ENCODE measurements around the gene MYDGF. TPM values are rescaled to one million over a fixed set of nuclear protein-coding genes. Genes with fewer than 3 reads are reported as not detected.

The MYDGF gene
- total and polyA plus RNA-seq, 9 of the 15 experiments (the other 6 are each of a cell fraction or from before 2014, with no cell fraction given) = 4.2 to 141 (median 82.1) TPM

DNA sequence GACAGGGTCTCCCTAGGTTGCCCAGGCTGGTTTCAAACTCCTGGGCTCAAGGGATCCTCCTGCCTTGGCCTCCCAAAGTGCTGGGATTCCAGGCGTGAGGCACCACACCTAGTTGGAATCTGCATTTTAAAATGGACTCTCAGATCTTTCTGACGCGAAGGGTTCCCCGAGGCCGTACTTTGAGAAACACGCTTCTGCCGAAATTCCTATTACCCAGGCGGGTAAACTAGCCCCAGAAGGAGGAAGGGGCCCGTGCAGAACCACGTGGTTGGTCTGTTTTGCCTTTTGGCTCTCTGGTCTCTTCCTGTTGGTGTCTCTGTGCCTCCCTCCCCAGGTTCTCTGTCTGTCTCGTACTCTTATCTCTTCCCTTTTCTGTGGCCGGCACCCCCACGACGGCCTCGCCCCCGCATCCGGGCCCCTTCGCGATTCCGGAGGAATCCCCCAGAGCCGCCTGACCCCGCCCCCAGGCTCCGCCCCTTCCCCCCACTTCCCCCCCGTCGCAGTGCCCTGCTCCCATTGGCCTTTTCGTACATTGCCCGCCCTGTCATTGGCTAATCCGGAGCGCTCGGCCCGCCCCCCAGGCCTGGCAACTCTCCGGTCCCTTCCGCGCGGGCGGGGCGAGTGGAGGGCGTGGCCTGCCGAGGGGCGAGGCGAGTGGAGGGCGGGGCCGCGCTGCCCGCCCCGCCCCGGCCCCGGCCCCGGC is 31.2 kb downstream of the MYDGF start, which contains the start of gene TNFAIP8L1 (continued):
- TF ChIP-seq, protein P1, sequence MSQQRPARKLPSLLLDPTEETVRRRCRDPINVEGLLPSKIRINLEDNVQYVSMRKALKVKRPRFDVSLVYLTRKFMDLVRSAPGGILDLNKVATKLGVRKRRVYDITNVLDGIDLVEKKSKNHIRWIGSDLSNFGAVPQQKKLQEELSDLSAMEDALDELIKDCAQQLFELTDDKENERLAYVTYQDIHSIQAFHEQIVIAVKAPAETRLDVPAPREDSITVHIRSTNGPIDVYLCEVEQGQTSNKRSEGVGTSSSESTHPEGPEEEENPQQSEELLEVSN (IDR thresholded peaks at IDR 0.05; ENCODE audit: borderline replicate concordance in 1 of 2, extremely low read depth in 1 of 2, insufficient read depth in 1 of 2, insufficient read length in 1 of 2, low read depth in 1 of 2, low read length in 1 of 2, poor library complexity in 1 of 2, severe bottlenecking in 1 of 2) = peak in 1 of 2 experiments; percentile 74
- no peak for TF ChIP-seq ZNF24 (IDR thresholded peaks at IDR 0.05)
- no peak for TF ChIP-seq PPARD (CRISPR knock-in tag; IDR thresholded peaks at IDR 0.05)
- TF ChIP-seq RB1 (IDR thresholded peaks at IDR 0.05; ENCODE audit: low read depth) = peak; percentile 19; the same call in 1 of the 2 replicates
- TF ChIP-seq, protein P2, sequence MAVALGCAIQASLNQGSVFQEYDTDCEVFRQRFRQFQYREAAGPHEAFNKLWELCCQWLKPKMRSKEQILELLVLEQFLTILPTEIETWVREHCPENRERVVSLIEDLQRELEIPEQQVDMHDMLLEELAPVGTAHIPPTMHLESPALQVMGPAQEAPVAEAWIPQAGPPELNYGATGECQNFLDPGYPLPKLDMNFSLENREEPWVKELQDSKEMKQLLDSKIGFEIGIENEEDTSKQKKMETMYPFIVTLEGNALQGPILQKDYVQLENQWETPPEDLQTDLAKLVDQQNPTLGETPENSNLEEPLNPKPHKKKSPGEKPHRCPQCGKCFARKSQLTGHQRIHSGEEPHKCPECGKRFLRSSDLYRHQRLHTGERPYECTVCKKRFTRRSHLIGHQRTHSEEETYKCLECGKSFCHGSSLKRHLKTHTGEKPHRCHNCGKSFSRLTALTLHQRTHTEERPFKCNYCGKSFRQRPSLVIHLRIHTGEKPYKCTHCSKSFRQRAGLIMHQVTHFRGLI (CRISPR knock-in tag; IDR thresholded peaks at IDR 0.05) = no peak
- TF ChIP-seq, protein P3, sequence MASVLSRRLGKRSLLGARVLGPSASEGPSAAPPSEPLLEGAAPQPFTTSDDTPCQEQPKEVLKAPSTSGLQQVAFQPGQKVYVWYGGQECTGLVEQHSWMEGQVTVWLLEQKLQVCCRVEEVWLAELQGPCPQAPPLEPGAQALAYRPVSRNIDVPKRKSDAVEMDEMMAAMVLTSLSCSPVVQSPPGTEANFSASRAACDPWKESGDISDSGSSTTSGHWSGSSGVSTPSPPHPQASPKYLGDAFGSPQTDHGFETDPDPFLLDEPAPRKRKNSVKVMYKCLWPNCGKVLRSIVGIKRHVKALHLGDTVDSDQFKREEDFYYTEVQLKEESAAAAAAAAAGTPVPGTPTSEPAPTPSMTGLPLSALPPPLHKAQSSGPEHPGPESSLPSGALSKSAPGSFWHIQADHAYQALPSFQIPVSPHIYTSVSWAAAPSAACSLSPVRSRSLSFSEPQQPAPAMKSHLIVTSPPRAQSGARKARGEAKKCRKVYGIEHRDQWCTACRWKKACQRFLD (CRISPR knock-in tag; IDR thresholded peaks at IDR 0.05) = no peak
- TF ChIP-seq, protein P4, sequence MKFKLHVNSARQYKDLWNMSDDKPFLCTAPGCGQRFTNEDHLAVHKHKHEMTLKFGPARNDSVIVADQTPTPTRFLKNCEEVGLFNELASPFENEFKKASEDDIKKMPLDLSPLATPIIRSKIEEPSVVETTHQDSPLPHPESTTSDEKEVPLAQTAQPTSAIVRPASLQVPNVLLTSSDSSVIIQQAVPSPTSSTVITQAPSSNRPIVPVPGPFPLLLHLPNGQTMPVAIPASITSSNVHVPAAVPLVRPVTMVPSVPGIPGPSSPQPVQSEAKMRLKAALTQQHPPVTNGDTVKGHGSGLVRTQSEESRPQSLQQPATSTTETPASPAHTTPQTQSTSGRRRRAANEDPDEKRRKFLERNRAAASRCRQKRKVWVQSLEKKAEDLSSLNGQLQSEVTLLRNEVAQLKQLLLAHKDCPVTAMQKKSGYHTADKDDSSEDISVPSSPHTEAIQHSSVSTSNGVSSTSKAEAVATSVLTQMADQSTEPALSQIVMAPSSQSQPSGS (CRISPR knock-in tag; IDR thresholded peaks at IDR 0.05) = no peak
- no peak for TF ChIP-seq ZNF232 (CRISPR knock-in tag; IDR thresholded peaks at IDR 0.05)
- TF ChIP-seq ZSCAN29 (IDR thresholded peaks at IDR 0.05) = no peak
- no peak for TF ChIP-seq CC2D1A (IDR thresholded peaks at IDR 0.05)
- TF ChIP-seq, protein P5, sequence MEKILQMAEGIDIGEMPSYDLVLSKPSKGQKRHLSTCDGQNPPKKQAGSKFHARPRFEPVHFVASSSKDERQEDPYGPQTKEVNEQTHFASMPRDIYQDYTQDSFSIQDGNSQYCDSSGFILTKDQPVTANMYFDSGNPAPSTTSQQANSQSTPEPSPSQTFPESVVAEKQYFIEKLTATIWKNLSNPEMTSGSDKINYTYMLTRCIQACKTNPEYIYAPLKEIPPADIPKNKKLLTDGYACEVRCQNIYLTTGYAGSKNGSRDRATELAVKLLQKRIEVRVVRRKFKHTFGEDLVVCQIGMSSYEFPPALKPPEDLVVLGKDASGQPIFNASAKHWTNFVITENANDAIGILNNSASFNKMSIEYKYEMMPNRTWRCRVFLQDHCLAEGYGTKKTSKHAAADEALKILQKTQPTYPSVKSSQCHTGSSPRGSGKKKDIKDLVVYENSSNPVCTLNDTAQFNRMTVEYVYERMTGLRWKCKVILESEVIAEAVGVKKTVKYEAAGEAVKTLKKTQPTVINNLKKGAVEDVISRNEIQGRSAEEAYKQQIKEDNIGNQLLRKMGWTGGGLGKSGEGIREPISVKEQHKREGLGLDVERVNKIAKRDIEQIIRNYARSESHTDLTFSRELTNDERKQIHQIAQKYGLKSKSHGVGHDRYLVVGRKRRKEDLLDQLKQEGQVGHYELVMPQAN (IDR thresholded peaks at IDR 0.05; ENCODE audit: borderline replicate concordance) = peak; percentile 86
- TF ChIP-seq PCBP1 (IDR thresholded peaks at IDR 0.05; ENCODE audit: low read depth, low read length, poor library complexity, severe bottlenecking) = no peak
- no peak for TF ChIP-seq RFX5 (IDR thresholded peaks at IDR 0.05; ENCODE audit: low read depth, low read length)
- TF ChIP-seq MAFF (IDR thresholded peaks at IDR 0.05; ENCODE audit: low read length) = no peak
- no peak for TF ChIP-seq ZC3H8 (IDR thresholded peaks at IDR 0.05)
- TF ChIP-seq, protein P6, sequence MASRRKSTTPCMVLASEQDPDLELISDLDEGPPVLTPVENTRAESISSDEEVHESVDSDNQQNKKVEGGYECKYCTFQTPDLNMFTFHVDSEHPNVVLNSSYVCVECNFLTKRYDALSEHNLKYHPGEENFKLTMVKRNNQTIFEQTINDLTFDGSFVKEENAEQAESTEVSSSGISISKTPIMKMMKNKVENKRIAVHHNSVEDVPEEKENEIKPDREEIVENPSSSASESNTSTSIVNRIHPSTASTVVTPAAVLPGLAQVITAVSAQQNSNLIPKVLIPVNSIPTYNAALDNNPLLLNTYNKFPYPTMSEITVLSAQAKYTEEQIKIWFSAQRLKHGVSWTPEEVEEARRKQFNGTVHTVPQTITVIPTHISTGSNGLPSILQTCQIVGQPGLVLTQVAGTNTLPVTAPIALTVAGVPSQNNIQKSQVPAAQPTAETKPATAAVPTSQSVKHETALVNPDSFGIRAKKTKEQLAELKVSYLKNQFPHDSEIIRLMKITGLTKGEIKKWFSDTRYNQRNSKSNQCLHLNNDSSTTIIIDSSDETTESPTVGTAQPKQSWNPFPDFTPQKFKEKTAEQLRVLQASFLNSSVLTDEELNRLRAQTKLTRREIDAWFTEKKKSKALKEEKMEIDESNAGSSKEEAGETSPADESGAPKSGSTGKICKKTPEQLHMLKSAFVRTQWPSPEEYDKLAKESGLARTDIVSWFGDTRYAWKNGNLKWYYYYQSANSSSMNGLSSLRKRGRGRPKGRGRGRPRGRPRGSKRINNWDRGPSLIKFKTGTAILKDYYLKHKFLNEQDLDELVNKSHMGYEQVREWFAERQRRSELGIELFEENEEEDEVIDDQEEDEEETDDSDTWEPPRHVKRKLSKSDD (conservative IDR thresholded peaks at IDR 0.05; ENCODE audit: low read length) = no peak
- peak; percentile 49 for TF ChIP-seq CBFA2T2 (conservative IDR thresholded peaks at IDR 0.05)
- TF ChIP-seq TBP (optimal IDR thresholded peaks at IDR 0.05; ENCODE audit: low read depth, low read length) = peak; percentile 38

All from K562 (cell line).